Measurements from ENCODE around the gene TSC1. TPM values are rescaled to one million over a fixed set of nuclear protein-coding genes. Genes with fewer than 3 reads are reported as not detected.

The TSC1 gene
- total and polyA plus RNA-seq, 2 donors (not counting 3 experiments of a cell fraction or from before 2014, with no cell fraction given): 43.9 to 51.2 TPM

DNA sequence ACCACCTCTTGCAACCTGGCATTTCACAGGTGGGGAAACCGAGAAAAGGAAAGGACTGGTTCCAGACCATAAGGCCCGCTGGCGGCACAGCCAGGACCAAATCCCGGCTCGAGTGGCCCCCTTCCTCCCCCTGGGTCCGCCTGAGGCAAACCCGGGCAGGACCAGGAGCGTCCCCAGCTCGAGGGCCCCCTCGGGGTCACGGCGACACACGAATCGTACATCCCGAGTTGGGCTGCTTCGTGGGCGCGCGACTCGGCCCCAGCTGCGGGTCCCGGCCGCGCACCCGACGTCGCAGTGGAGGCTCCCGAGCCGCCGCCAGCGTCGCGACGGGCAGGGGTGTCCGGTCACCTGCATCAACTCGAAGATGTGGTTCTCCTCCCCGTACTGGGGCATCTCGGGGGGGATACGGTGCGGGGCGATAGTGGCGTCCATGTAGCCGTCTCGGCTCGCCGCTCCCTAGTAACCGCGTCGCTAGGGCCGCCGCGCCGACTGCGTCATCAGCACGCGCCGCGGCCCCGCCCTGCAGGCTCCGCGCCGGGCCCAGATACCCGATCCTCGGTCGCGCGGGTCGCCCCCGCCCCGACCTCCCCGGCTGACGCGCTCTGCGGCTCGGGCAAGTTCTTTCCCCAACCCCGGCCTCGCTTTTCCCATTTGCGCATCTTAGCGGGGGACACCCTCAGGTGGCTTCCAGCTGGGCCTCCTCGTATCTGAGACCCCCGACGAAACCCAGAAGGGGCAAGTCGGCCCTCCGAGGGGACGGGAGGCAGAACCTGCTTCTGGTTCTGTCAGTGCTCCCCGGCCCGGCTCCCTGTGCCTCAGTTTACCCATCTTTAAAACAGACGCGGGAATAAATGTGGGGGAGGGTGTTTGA, 66.4 kb downstream of the TSC1 start, which contains the start of gene AK8:
AK8 (minus strand) TSS at position 461 of the 871 bp plus-strand sequence; CDS start at position 432, 29 bp downstream.
- Histone ChIP-seq H3K27ac (ENCODE audit: insufficient read depth, low read depth, low read length) (peak within 1 kb of the TSS; percentile 74), H3K4me3 (replicated peaks in 1 of 3; ENCODE audit: insufficient read depth in 1 of 3, low read depth in 1 of 3, low read length in 3 of 3) (peak within 1 kb of the TSS; percentile 80 to 99 (median 96)), H3K9ac (replicated peaks; ENCODE audit: extremely low read depth, insufficient read depth, low read length) (peak within 1 kb of the TSS; percentile 92), H4K20me1 (replicated peaks; ENCODE audit: control insufficient read depth, extremely low read depth, insufficient read depth, low read length) (no peaks in the 10 kb centered on the region), H3K79me2 (ENCODE audit: control insufficient read depth, insufficient read depth, low read length) (no peaks in the 10 kb centered on the region), H3K9me3 (replicated peaks; ENCODE audit: control insufficient read depth, insufficient read depth, low read length) (no peaks in the 10 kb centered on the region), H3K4me1 (ENCODE audit: control insufficient read depth, extremely low read depth, insufficient read depth, low read length) (peaks cover 2% of the 10 kb centered on the region), H3K4me2 (ENCODE audit: insufficient read depth, low read length) (peak within 1 kb of the TSS; percentile 87), H3K9me1 (replicated peaks; ENCODE audit: control insufficient read depth, extremely low read depth, insufficient read depth, low read length) (no peaks in the 10 kb centered on the region), H3K27me3 (ENCODE audit: control insufficient read depth in 2 of 2, insufficient read depth in 2 of 2, low read length in 2 of 2) (peaks cover 0 to 3% of the 10 kb centered on the region in 2 experiments), H2AFZ (ENCODE audit: low read depth, low read length) (peak within 1 kb of the TSS; percentile 99), H3K36me3 (ENCODE audit: control insufficient read depth in 2 of 2, extremely low read depth in 1 of 2, insufficient read depth in 2 of 2, low read length in 2 of 2) (no peaks in the 10 kb centered on the region)
- FAIRE-seq: peak; percentile 71
- dilution Hi-C loops (cut with MboI; ENCODE audit: extremely low pct_ligation_motif_present, low sequenced_read_pairs): no loop called here
- DNase-seq (ENCODE audit: low read depth, low spot score): peak; percentile 67
- ChIA-PET CTCF (interaction anchor here (1.0 to 2.3 kb wide), 3 partner anchors 24 to 100 kb away, joined by 3 to 12 read pairs (median 5); no protein-coding TSS in a partner anchor), POLR2A (no interaction called here)
- TSS peak; percentile 77 for BruUV-seq (replicated peaks)
- intact Hi-C loops (cut with micrococcal nuclease): loop anchor here (2.0 kb wide), 1 partner anchor 67 kb away; the partner anchor contains the start of gene TSC1
- peak; percentile 40 for TF ChIP-seq POLR2AphosphoS5 (IDR thresholded peaks at IDR 0.05; ENCODE audit: insufficient read depth, low read depth, low read length)
- TF ChIP-seq, protein P1, sequence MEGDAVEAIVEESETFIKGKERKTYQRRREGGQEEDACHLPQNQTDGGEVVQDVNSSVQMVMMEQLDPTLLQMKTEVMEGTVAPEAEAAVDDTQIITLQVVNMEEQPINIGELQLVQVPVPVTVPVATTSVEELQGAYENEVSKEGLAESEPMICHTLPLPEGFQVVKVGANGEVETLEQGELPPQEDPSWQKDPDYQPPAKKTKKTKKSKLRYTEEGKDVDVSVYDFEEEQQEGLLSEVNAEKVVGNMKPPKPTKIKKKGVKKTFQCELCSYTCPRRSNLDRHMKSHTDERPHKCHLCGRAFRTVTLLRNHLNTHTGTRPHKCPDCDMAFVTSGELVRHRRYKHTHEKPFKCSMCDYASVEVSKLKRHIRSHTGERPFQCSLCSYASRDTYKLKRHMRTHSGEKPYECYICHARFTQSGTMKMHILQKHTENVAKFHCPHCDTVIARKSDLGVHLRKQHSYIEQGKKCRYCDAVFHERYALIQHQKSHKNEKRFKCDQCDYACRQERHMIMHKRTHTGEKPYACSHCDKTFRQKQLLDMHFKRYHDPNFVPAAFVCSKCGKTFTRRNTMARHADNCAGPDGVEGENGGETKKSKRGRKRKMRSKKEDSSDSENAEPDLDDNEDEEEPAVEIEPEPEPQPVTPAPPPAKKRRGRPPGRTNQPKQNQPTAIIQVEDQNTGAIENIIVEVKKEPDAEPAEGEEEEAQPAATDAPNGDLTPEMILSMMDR (IDR thresholded peaks at IDR 0.05; ENCODE audit: extremely low read depth in 1 of 2, insufficient read depth in 1 of 2, low read depth in 1 of 2, low read length in 2 of 2): no peak
- TF ChIP-seq, protein P2, sequence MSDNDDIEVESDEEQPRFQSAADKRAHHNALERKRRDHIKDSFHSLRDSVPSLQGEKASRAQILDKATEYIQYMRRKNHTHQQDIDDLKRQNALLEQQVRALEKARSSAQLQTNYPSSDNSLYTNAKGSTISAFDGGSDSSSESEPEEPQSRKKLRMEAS (IDR thresholded peaks at IDR 0.05; ENCODE audit: insufficient read depth, insufficient read length): peak; percentile 5
- TF ChIP-seq JUN (IDR thresholded peaks at IDR 0.05; ENCODE audit: borderline replicate concordance, insufficient read depth, insufficient read length, low read depth): no peak
- TF ChIP-seq GATA2 (IDR thresholded peaks at IDR 0.05; ENCODE audit: insufficient read depth, insufficient read length, low read depth, low read length): no peak
- peak; percentile 25 for TF ChIP-seq EZH2 (IDR thresholded peaks at IDR 0.05; ENCODE audit: borderline replicate concordance, low read depth, low read length, severe bottlenecking)
- no peak for TF ChIP-seq FOS (IDR thresholded peaks at IDR 0.05; ENCODE audit: borderline replicate concordance, insufficient read depth, low read length)
- TF ChIP-seq MYC (IDR thresholded peaks at IDR 0.05; ENCODE audit: low read depth, low read length): no peak
- TF ChIP-seq POLR2A (IDR thresholded peaks at IDR 0.05; ENCODE audit: low read depth, low read length): no peak
